Measurements from ENCODE around the gene SCRN1.
A peak's percentile ranks its signal among the peaks of the same experiment; 100 is the strongest.

The SCRN1 gene

GRCh38 chr7:30001998-30002397, 12.4 kb upstream of the SCRN1 start:
- no peak for DNase-seq

- DNase-seq: no peak
Observed at GRCh38 chr7:29998489-29998888, 8.9 kb upstream of the SCRN1 start.

- DNase-seq: no peak
Observed at GRCh38 chr7:29996321-29996720, 6.7 kb upstream of the SCRN1 start.

- no peak for DNase-seq
Observed at GRCh38 chr7:29995652-29996051, 6.1 kb upstream of the SCRN1 start.

GRCh38 chr7:29993140-29993539, 3.5 kb upstream of the SCRN1 start:
- DNase-seq: no peak

GRCh38 chr7:29991937-29992336, 2.3 kb upstream of the SCRN1 start:
- no peak for DNase-seq

- peak; percentile 4 for DNase-seq
Observed at GRCh38 chr7:29990931-29991330, 1.3 kb upstream of the SCRN1 start.

- peak; percentile 63 for DNase-seq
Observed at GRCh38 chr7:29988424-29989256, 961 bp downstream of the SCRN1 start.

- DNase-seq: peak; percentile 54
Observed at GRCh38 chr7:29987811-29988317, 1.7 kb downstream of the SCRN1 start.

- DNase-seq: peak; percentile 62
Observed at GRCh38 chr7:29987083-29987482, 2.5 kb downstream of the SCRN1 start.

GRCh38 chr7:29980151-29980550, 9.4 kb downstream of the SCRN1 start:
- DNase-seq: no peak

GRCh38 chr7:29977886-29978651, 11.5 kb downstream of the SCRN1 start:
- DNase-seq: no peak

- no peak for DNase-seq
Observed at GRCh38 chr7:29976673-29977415, 12.8 kb downstream of the SCRN1 start.

GRCh38 chr7:29976266-29976665, 13.3 kb downstream of the SCRN1 start:
- no peak for DNase-seq

GRCh38 chr7:29975561-29975960, 14.0 kb downstream of the SCRN1 start:
- no peak for DNase-seq

GRCh38 chr7:29974286-29974685, 15.3 kb downstream of the SCRN1 start:
- DNase-seq: no peak

- no peak for DNase-seq
Observed at GRCh38 chr7:29972315-29972669, 17.3 kb downstream of the SCRN1 start.

GRCh38 chr7:29971566-29972314, 17.9 kb downstream of the SCRN1 start:
- no peak for DNase-seq

- no peak for DNase-seq
Observed at GRCh38 chr7:29970158-29970557, 19.4 kb downstream of the SCRN1 start.

GRCh38 chr7:29969738-29970137, 19.9 kb downstream of the SCRN1 start:
- no peak for DNase-seq

GRCh38 chr7:29968683-29969395, 20.8 kb downstream of the SCRN1 start:
- DNase-seq: no peak

GRCh38 chr7:29965030-29965429, 24.6 kb downstream of the SCRN1 start:
- no peak for DNase-seq
